Keratinocyte (primary cell): Measurements from ENCODE around the gene OBI1. TPM values are rescaled to one million over a fixed set of nuclear protein-coding genes. Genes with fewer than 3 reads are reported as not detected.

Experiments
- DNase-seq: peaks from one replicate; pipeline ENCODE4 v3.0.0-alpha.2; 2011; ENCODE audit warnings: low read depth, missing footprints, low spot score
- FAIRE-seq: peaks from 2 replicates; lab custom pipeline; 2011; peaks lifted over from hg19 to GRCh38; lab: Jason Lieb, UNC
- H2AFZ ChIP-seq: 2 replicates; pipeline ENCODE4 v1.6.0; 2012; ENCODE audit warnings: low read length, control low read depth, inconsistent platforms; ENCODE audit not compliant: control insufficient read depth
- H3K27ac ChIP-seq: 2 replicates; pipeline ENCODE4 v1.5.1; 2011; ENCODE audit warnings: low read length; ENCODE audit not compliant: control insufficient read depth, insufficient read depth
- H3K27me3 ChIP-seq: 3 replicates; pipeline ENCODE4 v1.6.0; 2011; ENCODE audit warnings: low read length; ENCODE audit not compliant: control insufficient read depth, insufficient read depth; ENCODE audit errors: extremely low read depth
- H3K36me3 ChIP-seq, 2 experiments: 2 replicates in 1 of 2; 3 replicates in 1 of 2; pipeline ENCODE4 v1.5.1; 2011; ENCODE audit warnings: low read length in 2 of 2, mild to moderate bottlenecking in 1 of 2; ENCODE audit not compliant: control insufficient read depth in 2 of 2, insufficient read depth in 2 of 2; ENCODE audit errors: extremely low read depth in 1 of 2
- H3K4me1 ChIP-seq: 3 replicates; pipeline ENCODE4 v1.5.1; 2011; ENCODE audit warnings: low read length; ENCODE audit not compliant: control insufficient read depth, insufficient read depth; ENCODE audit errors: extremely low read depth
- H3K4me2 ChIP-seq: 3 replicates; pipeline ENCODE4 v1.6.0; 2011; ENCODE audit warnings: low read depth, low read length; ENCODE audit not compliant: control insufficient read depth, insufficient read depth; ENCODE audit errors: extremely low read depth
- H3K4me3 ChIP-seq, 3 experiments: fragments of 200-600 bp in 1 of 3; sonication (generic) in 1 of 3; 2 replicates in 2 of 3; 3 replicates in 1 of 3; pipeline ENCODE4 v1.5.1; 2011 to 2016; ENCODE audit warnings: low read length in 3 of 3, mild to moderate bottlenecking in 3 of 3, control low read depth in 2 of 3, inconsistent platforms in 1 of 3, low read depth in 1 of 3, mixed read lengths in 1 of 3, mixed run types in 1 of 3, moderate library complexity in 1 of 3; ENCODE audit not compliant: control insufficient read depth in 2 of 3, insufficient read depth in 2 of 3; ENCODE audit errors: extremely low read depth in 1 of 3
- H3K79me2 ChIP-seq: 2 replicates; pipeline ENCODE4 v1.6.0; 2012; ENCODE audit warnings: low read length; ENCODE audit not compliant: control insufficient read depth, insufficient read depth
- H3K9ac ChIP-seq: 3 replicates; pipeline ENCODE4 v1.6.0; 2011; ENCODE audit warnings: low read length; ENCODE audit not compliant: control insufficient read depth, insufficient read depth; ENCODE audit errors: extremely low read depth
- H3K9me1 ChIP-seq: 3 replicates; pipeline ENCODE4 v1.6.0; 2011; ENCODE audit warnings: low read length; ENCODE audit not compliant: control insufficient read depth, insufficient read depth; ENCODE audit errors: extremely low read depth
- H3K9me3 ChIP-seq: 2 replicates; pipeline ENCODE4 v1.5.1; 2012; ENCODE audit warnings: low read depth, low read length; ENCODE audit not compliant: control insufficient read depth
- H4K20me1 ChIP-seq: 3 replicates; pipeline ENCODE4 v1.6.0; 2011; ENCODE audit warnings: low read length; ENCODE audit not compliant: control insufficient read depth, insufficient read depth; ENCODE audit errors: extremely low read depth
- CTCF ChIP-seq, 3 experiments: IDR thresholded peaks in 1 of 3; conservative IDR thresholded peaks in 1 of 3; optimal IDR thresholded peaks in 1 of 3; 2 replicates in 2 of 3; 3 replicates in 1 of 3; pipeline versions ENCODE3 to v1.5.1; 2011; ENCODE audit warnings: low read length in 3 of 3, mild to moderate bottlenecking in 3 of 3, moderate library complexity in 2 of 3, control low read depth in 1 of 3, inconsistent platforms in 1 of 3; ENCODE audit not compliant: insufficient read depth in 2 of 3; ENCODE audit errors: extremely low read depth in 1 of 3
- EZH2 ChIP-seq: IDR thresholded peaks from one replicate; pipeline ENCODE4 v1.6.1; 2012; ENCODE audit warnings: inconsistent platforms, mild to moderate bottlenecking, low read length, moderate library complexity
- dilution Hi-C: fragments of 300-500 bp; cut with MboI; formaldehyde crosslinking; loops from one replicate; pipeline ENCODE4 v1.7.0; 2020; ENCODE audit warnings: low sequenced_read_pairs; ENCODE audit not compliant: extremely low pct_ligation_motif_present
- polyA plus RNA-seq, 5 experiments: library from polyadenylated mRNA; depleted of rRNA in 3 of 5; stranded (reverse) in 3 of 5; stranded (forward) in 1 of 5; unstranded in 1 of 5; fragments of >200 nt; gene quantifications; 1 replicate in 1 of 5; 2 replicates in 3 of 5; 3 replicates in 1 of 5; pipeline versions ENCODE4 v1.2.1 to v1.2.3, GENCODE V29; 2011 to 2012; ENCODE audit warnings: missing spikeins in 2 of 5, low read depth in 1 of 5, low replicate concordance in 1 of 5

The OBI1 gene
- polyA plus RNA-seq, 1 donor (not counting 4 experiments of a cell fraction or from before 2014, with no cell fraction given), result 14.4 TPM

GRCh38 chr13:78700121-78700910 lies 41.4 kb upstream of the OBI1 start:
- Histone ChIP-seq H2AFZ (no peak overlapping the region), H3K9me1 (no peaks in the 10 kb centered on the region), H3K4me2 (no peak overlapping the region), H3K9ac (no peak overlapping the region), H3K36me3 (no peaks in the 10 kb centered on the region), H3K4me1 (no peaks in the 10 kb centered on the region), H3K27me3 (no peaks in the 10 kb centered on the region), H3K9me3 (no peaks in the 10 kb centered on the region), H4K20me1 (no peaks in the 10 kb centered on the region), H3K79me2 (no peaks in the 10 kb centered on the region), H3K27ac (no peak overlapping the region), H3K4me3 (no peak overlapping the region)
- dilution Hi-C loops, result no loop called here
- TF ChIP-seq EZH2 (no peak), CTCF (optimal IDR thresholded peaks at IDR 0.05 in 1 of 3, IDR thresholded peaks at IDR 0.05 in 1 of 3, conservative IDR thresholded peaks at IDR 0.05 in 1 of 3; ENCODE audit: extremely low read depth in 1 of 3, insufficient read depth in 2 of 3, low read length in 3 of 3) (no peak)
- DNase-seq (no peak), FAIRE-seq (no peak)

- Histone ChIP-seq H3K27me3 (no peaks in the 10 kb centered on the region), H3K9ac (no peak overlapping the region), H2AFZ (no peak overlapping the region), H4K20me1 (no peaks in the 10 kb centered on the region), H3K36me3 (no peaks in the 10 kb centered on the region), H3K4me1 (no peaks in the 10 kb centered on the region), H3K27ac (no peak overlapping the region), H3K4me2 (no peak overlapping the region), H3K9me1 (no peaks in the 10 kb centered on the region), H3K79me2 (no peaks in the 10 kb centered on the region), H3K9me3 (no peaks in the 10 kb centered on the region), H3K4me3 (no peak overlapping the region)
- DNase-seq, result no peak
- FAIRE-seq, result no peak
- dilution Hi-C loops, result no loop called here
- TF ChIP-seq EZH2 (no peak), CTCF (optimal IDR thresholded peaks at IDR 0.05 in 1 of 3, IDR thresholded peaks at IDR 0.05 in 1 of 3, conservative IDR thresholded peaks at IDR 0.05 in 1 of 3; ENCODE audit: extremely low read depth in 1 of 3, insufficient read depth in 2 of 3, low read length in 3 of 3) (no peak)
Observed at GRCh38 chr13:78689011-78689410, 30.1 kb upstream of the OBI1 start.
